Type B pancreatic cell (in vitro differentiated cells): ENCODE measurements around the gene LURAP1L. TPM values are rescaled to one million over a fixed set of nuclear protein-coding genes. Genes with fewer than 3 reads are reported as not detected.

Experiments used
- DNase-seq: peaks from one replicate; pipeline ENCODE4 v3.0.0; 2021; ENCODE audit warnings: mixed read lengths; ENCODE audit not compliant: unreplicated experiment; ENCODE audit errors: extremely low spot score
- H3K27ac Mint-ChIP-seq: 2 replicates; pipeline ENCODE4 v1.8.0; 2021; ENCODE audit warnings: mild to moderate bottlenecking, mixed read lengths
- H3K27me3 Mint-ChIP-seq: 2 replicates; pipeline ENCODE4 v1.8.0; 2021; ENCODE audit warnings: mixed read lengths
- H3K36me3 Mint-ChIP-seq: 2 replicates; pipeline ENCODE4 v1.8.0; 2021; ENCODE audit warnings: mixed read lengths
- H3K4me1 Mint-ChIP-seq: one replicate; pipeline ENCODE4 v1.8.0; 2021; ENCODE audit warnings: mixed read lengths; ENCODE audit not compliant: unreplicated experiment
- H3K4me3 Mint-ChIP-seq: 2 replicates; pipeline ENCODE4 v1.8.0; 2021; ENCODE audit warnings: mild to moderate bottlenecking, mixed read lengths
- H3K9me3 Mint-ChIP-seq: 2 replicates; pipeline ENCODE4 v1.8.0; 2021; ENCODE audit warnings: mixed read lengths
- CTCF ChIP-seq: fragments of 200-600 bp; sonication (generic); conservative IDR thresholded peaks from 2 replicates; pipeline ENCODE4 v1.5.0; 2021; ENCODE audit warnings: antibody characterized with exemption, mild to moderate bottlenecking
- total RNA-seq: library from RNA; stranded (reverse); gene quantifications from 2 replicates; pipeline ENCODE4 v1.2.1, GENCODE V29; 2021; ENCODE audit warnings: low replicate concordance

The LURAP1L gene
- total RNA-seq, 1 donor from 2014 or later: 8.7 TPM

- Mint-ChIP-seq H3K4me3 (no peak overlapping the region), H3K4me1 (peaks cover 10% of the 10 kb centered on the region), H3K9me3 (no peaks in the 10 kb centered on the region), H3K27me3 (no peaks in the 10 kb centered on the region), H3K27ac (no peak overlapping the region), H3K36me3 (no peaks in the 10 kb centered on the region)
- DNase-seq: no peak
- no peak for TF ChIP-seq CTCF
Measured at GRCh38 chr9:12794101-12794799, 19.4 kb downstream of the LURAP1L start.

GRCh38 chr9:12796601-12797000, 21.8 kb downstream of the LURAP1L start:
- Mint-ChIP-seq H3K4me1 (peaks cover 10% of the 10 kb centered on the region), H3K4me3 (no peak overlapping the region), H3K27ac (no peak overlapping the region), H3K27me3 (no peaks in the 10 kb centered on the region), H3K36me3 (no peaks in the 10 kb centered on the region), H3K9me3 (no peaks in the 10 kb centered on the region)
- no peak for DNase-seq
- TF ChIP-seq CTCF: no peak

GRCh38 chr9:12797037-12797436, 22.2 kb downstream of the LURAP1L start:
- Mint-ChIP-seq H3K27me3 (no peaks in the 10 kb centered on the region), H3K36me3 (no peaks in the 10 kb centered on the region), H3K27ac (no peak overlapping the region), H3K4me1 (peaks cover 10% of the 10 kb centered on the region), H3K4me3 (no peak overlapping the region), H3K9me3 (no peaks in the 10 kb centered on the region)
- no peak for TF ChIP-seq CTCF
- DNase-seq: no peak

DNA sequence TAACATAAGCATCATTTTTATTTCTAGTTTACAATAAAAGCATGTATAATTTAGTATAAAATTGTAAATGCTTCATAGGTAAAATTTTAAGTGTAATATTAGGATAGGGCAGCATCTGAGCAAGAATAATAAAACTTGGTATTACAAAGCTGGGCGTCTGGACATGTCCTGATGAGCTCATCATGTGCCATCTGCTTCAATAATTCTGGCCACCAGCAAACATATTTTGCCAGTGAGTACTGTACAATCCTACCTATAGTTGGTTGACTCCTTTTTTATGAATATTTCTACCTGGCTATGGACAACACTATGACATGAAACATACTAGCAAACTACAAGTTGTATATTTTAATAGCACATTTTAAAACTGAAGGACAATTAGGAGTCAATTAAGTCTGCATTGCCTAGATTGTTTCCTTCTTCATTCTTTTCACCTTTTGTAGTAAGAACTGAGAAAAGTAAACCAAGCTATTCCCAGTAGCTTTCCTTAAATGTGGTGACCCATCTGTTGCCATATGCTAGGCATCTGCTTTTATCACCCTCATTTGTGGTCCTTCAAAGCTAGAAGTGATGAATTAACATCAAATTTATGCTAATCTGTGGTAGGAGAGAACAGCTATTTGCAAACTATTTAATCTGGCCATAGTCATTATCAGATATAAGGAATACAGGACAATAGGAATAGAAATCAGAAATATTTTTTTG, 23.4 kb downstream of the LURAP1L start:
- no peak overlapping the region for H3K4me3 Mint-ChIP-seq

GRCh38 chr9:12801187-12801586, 26.4 kb downstream of the LURAP1L start:
- Mint-ChIP-seq H3K36me3 (peaks cover 4% of the 10 kb centered on the region), H3K9me3 (no peaks in the 10 kb centered on the region), H3K27me3 (no peaks in the 10 kb centered on the region), H3K4me3 (no peak overlapping the region), H3K27ac (no peak overlapping the region), H3K4me1 (no peaks in the 10 kb centered on the region)
- TF ChIP-seq CTCF: no peak
- DNase-seq: no peak

More for the DNA sequence above, 23.4 kb downstream of the LURAP1L start:
- Mint-ChIP-seq H3K9me3 (no peaks in the 10 kb centered on the region), H3K4me1 (peaks cover 10% of the 10 kb centered on the region), H3K36me3 (peaks cover 4% of the 10 kb centered on the region), H3K27me3 (no peaks in the 10 kb centered on the region), H3K27ac (no peak overlapping the region)
- DNase-seq: no peak
- no peak for TF ChIP-seq CTCF
